HAP-1 (cell line): ENCODE measurements around the gene NOL4L.
"Not testable (repeated sequence)": the region's sequence is repeated elsewhere in the genome, so short reads cannot be mapped to it uniquely, and the experiment has no call there.

Experiments
- DNase-seq, 2 experiments: peaks; one replicate each; pipeline ENCODE4 v3.0.0-alpha.2; 2016 to 2020; ENCODE audit warnings: low spot score in 2 of 2
- H3K27me3 ChIP-seq: fragments of 250-450 bp; sonication (Bioruptor Pico); 2 replicates; pipeline ENCODE4 v1.5.1; 2020; ENCODE audit warnings: low read depth, mild to moderate bottlenecking, moderate library complexity
- H3K36me3 ChIP-seq: fragments of 250-450 bp; sonication (Bioruptor Pico); replicated peaks from 2 replicates; pipeline ENCODE4 v1.5.1; 2020; ENCODE audit warnings: mild to moderate bottlenecking
- H3K4me1 ChIP-seq: fragments of 250-450 bp; sonication (Bioruptor Pico); 2 replicates; pipeline ENCODE4 v1.5.1; 2020; ENCODE audit warnings: mild to moderate bottlenecking
- H3K4me3 ChIP-seq: fragments of 250-450 bp; sonication (Bioruptor Pico); 2 replicates; pipeline ENCODE4 v1.5.1; 2020; ENCODE audit warnings: mild to moderate bottlenecking, moderate library complexity
- H3K9me3 ChIP-seq: fragments of 250-450 bp; sonication (Bioruptor Pico); 2 replicates; pipeline ENCODE4 v1.5.1; 2020; ENCODE audit warnings: mild to moderate bottlenecking, moderate library complexity
- in situ Hi-C: fragments of 300-500 bp; cut with MboI; formaldehyde crosslinking; loops from 3 replicates; pipeline ENCODE4 v1.14.3; 2020; ENCODE audit warnings: low sequenced_read_pairs, inconsistent platforms, mixed read lengths

Gene NOL4L

GRCh38 chr20:32421290-32421689 is 163.8 kb downstream of the NOL4L start:
- no peaks in the 10 kb centered on the region for H3K27me3 ChIP-seq
- no peak for DNase-seq
- H3K36me3 ChIP-seq, result 0 out of 2 replicates have a peak, but pooled peaks cover 2% of the 10 kb centered on the region
- in situ Hi-C loops, result no loop called here
- H3K4me3 ChIP-seq, result no peak overlapping the region
- no peaks in the 10 kb centered on the region for H3K9me3 ChIP-seq
- peaks cover 4% of the 10 kb centered on the region for H3K4me1 ChIP-seq

- no peak overlapping the region for H3K4me3 ChIP-seq
- no peaks in the 10 kb centered on the region for H3K9me3 ChIP-seq
- H3K4me1 ChIP-seq, result peaks cover 4% of the 10 kb centered on the region
- 0 out of 2 replicates have a peak, but pooled peaks cover 2% of the 10 kb centered on the region for H3K36me3 ChIP-seq
- no peak for DNase-seq
- H3K27me3 ChIP-seq, result no peaks in the 10 kb centered on the region
- in situ Hi-C loops, result no loop called here
Measured at GRCh38 chr20:32418376-32418775, 166.8 kb downstream of the NOL4L start.

- no peak for DNase-seq
Measured at GRCh38 chr20:32416206-32416605, 168.9 kb downstream of the NOL4L start.

GRCh38 chr20:32415494-32415893 is 169.6 kb downstream of the NOL4L start:
- H3K27me3 ChIP-seq, result no peaks in the 10 kb centered on the region
- peaks cover 4% of the 10 kb centered on the region for H3K4me1 ChIP-seq
- DNase-seq, result no peak
- in situ Hi-C loops, result no loop called here
- no peak overlapping the region for H3K4me3 ChIP-seq
- H3K9me3 ChIP-seq, result no peaks in the 10 kb centered on the region
- no peaks in the 10 kb centered on the region; the same call in 1 of the 2 replicates for H3K36me3 ChIP-seq

More at GRCh38 chr20:32416206-32416605, 168.9 kb downstream of the NOL4L start:
- H3K4me1 ChIP-seq, result peaks cover 4% of the 10 kb centered on the region
- in situ Hi-C loops, result no loop called here
- H3K4me3 ChIP-seq, result no peak overlapping the region
- no peaks in the 10 kb centered on the region for H3K9me3 ChIP-seq
- H3K36me3 ChIP-seq, result no peaks in the 10 kb centered on the region; the same call in 1 of the 2 replicates
- no peaks in the 10 kb centered on the region for H3K27me3 ChIP-seq

GRCh38 chr20:32411955-32412706 is 173.0 kb downstream of the NOL4L start:
- DNase-seq, result no peak
- no peaks in the 10 kb centered on the region for H3K27me3 ChIP-seq
- in situ Hi-C loops, result no loop called here

GRCh38 chr20:32407131-32407750 is 177.9 kb downstream of the NOL4L start:
- H3K9me3 ChIP-seq, in situ Hi-C loops, DNase-seq, H3K4me3 ChIP-seq, H3K36me3 ChIP-seq, H3K4me1 ChIP-seq, H3K27me3 ChIP-seq: not testable (repeated sequence)

More at GRCh38 chr20:32411955-32412706, 173.0 kb downstream of the NOL4L start:
- Histone ChIP-seq H3K4me3 (no peak overlapping the region), H3K4me1 (peaks cover 3% of the 10 kb centered on the region), H3K36me3 (peaks cover 4% of the 10 kb centered on the region; the same call in 1 of the 2 replicates), H3K9me3 (no peaks in the 10 kb centered on the region)

DNA sequence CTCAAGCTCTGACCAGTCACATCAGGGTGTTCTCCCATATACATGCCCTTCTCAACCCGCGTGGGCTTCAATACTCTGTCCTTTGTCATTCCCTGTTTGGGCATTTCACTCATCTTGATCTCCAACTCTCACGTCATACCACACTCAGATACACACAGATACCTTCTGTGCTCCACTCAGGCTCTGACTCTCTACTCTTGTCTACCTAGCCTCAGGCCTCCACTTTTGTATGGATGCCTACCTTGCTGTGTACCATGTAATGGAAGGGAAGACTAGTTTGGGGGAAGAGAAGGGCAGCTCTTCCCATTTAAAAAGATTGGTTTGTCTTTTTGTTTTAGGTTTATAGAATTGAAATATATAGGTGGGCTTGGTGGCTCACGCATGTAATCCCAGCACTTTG is 178.4 kb downstream of the NOL4L start:
- DNase-seq, result no peak
- Histone ChIP-seq H3K36me3 (peaks cover 4% of the 10 kb centered on the region; the same call in 1 of the 2 replicates), H3K4me1 (peaks cover 6% of the 10 kb centered on the region; the same call in 1 of the 2 replicates), H3K9me3 (no peaks in the 10 kb centered on the region), H3K27me3 (no peaks in the 10 kb centered on the region), H3K4me3 (no peak overlapping the region)
- in situ Hi-C loops, result no loop called here

- in situ Hi-C loops, result no loop called here
- Histone ChIP-seq H3K27me3 (no peaks in the 10 kb centered on the region), H3K4me1 (peaks cover 6% of the 10 kb centered on the region; the same call in 1 of the 2 replicates), H3K36me3 (peaks cover 4% of the 10 kb centered on the region; the same call in 1 of the 2 replicates), H3K9me3 (no peaks in the 10 kb centered on the region), H3K4me3 (no peak overlapping the region)
- no peak for DNase-seq
Measured at GRCh38 chr20:32404017-32404416, 181.1 kb downstream of the NOL4L start.

DNA sequence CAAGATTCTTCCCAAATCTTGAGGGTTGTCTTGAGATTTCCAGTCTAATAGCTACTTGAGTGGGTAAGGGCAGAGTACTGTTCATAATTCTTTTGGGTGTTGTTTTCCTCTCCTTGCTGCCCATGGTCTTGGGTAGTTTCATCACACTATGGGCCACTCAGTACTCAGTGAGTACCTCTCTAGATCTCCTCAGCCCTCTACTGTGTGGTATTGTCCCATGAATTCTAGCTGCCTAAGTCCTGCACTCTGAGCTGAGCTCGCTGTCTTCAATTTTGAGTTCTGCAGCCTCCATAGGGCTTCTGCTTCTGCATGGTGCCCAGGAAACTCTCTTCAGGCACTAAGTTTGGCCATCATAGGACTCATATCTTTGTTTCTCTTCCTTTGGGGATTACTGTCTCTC is 184.7 kb downstream of the NOL4L start:
- in situ Hi-C loops, result no loop called here
- Histone ChIP-seq H3K4me3 (no peak overlapping the region), H3K27me3 (no peaks in the 10 kb centered on the region), H3K36me3 (no peaks in the 10 kb centered on the region; the same call in none of the 2 replicates), H3K9me3 (no peaks in the 10 kb centered on the region), H3K4me1 (peaks cover 6% of the 10 kb centered on the region)
- no peak for DNase-seq

DNA sequence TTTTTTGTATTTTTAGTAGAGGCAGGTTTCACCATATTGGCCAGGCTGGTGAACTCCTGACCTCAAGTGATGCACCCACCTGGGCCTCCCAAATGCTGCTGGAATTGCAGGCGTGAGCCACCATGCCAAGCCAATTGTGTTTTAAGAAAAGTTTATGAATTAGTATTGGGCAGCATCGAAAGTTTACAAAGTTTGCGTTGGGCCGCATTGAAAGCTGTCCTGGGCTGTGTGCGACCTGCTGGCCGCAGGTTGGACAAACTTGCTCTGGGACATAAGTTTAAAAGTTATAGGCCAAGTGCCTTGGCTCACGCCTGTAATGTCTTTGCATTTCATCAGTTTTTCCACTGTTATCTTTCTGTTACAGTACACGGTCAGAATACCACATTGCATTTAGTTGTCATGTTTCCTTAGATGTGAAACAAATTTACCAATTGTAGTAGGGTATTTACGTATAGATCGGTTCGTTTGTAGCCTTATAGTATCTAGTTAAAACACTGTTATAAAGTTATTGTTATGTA is 187.5 kb downstream of the NOL4L start:
- Histone ChIP-seq H3K4me3 (no peak overlapping the region), H3K4me1 (peaks cover 5% of the 10 kb centered on the region), H3K36me3 (no peaks in the 10 kb centered on the region; the same call in 1 of the 2 replicates), H3K27me3 (no peaks in the 10 kb centered on the region), H3K9me3 (no peaks in the 10 kb centered on the region)
- in situ Hi-C loops, result no loop called here
- DNase-seq, result no peak

DNA sequence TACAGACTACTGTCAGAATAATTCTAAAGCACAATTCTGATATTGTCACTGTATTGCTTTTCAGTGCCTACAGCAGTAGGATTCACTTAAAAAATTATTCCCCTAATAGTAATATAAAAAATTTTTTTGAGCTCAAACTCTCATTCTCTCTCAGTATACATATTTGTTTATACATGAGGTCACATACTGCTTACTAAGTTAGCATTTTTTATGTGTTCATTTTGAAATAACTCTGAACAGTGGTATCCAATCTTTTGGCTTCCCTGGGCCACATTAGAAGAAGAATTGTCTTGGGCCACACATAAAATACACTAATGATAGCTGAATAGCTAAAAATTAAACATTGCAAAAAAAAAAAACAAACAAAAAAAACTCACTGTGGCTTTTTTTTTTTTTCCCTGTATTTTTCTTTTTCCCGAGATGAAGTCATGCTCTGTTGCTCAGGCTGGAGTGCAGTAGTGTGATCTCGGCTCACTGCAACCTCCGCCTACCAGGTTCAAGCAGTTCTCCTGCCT is 188.4 kb downstream of the NOL4L start:
- H3K36me3 ChIP-seq, result no peaks in the 10 kb centered on the region; the same call in 1 of the 2 replicates
- no peaks in the 10 kb centered on the region for H3K9me3 ChIP-seq
- H3K27me3 ChIP-seq, result no peaks in the 10 kb centered on the region
- H3K4me1 ChIP-seq, result no peaks in the 10 kb centered on the region; the same call in 1 of the 2 replicates
- no peak overlapping the region for H3K4me3 ChIP-seq
- no peak for DNase-seq
- in situ Hi-C loops, result no loop called here

GRCh38 chr20:32395066-32395465 is 190.1 kb downstream of the NOL4L start:
- no peak for DNase-seq
- Histone ChIP-seq H3K4me3 (no peak overlapping the region), H3K27me3 (no peaks in the 10 kb centered on the region), H3K9me3 (no peaks in the 10 kb centered on the region), H3K4me1 (no peaks in the 10 kb centered on the region; the same call in 1 of the 2 replicates), H3K36me3 (peaks cover 4% of the 10 kb centered on the region)
- in situ Hi-C loops, result no loop called here
